GM20000 (cell line): Measurements from ENCODE around the gene MRPS26.
A peak's percentile ranks its signal among the peaks of the same experiment; 100 is the strongest.

ENCODE experiments used
- DNase-seq: peaks from one replicate; pipeline ENCODE4 v3.0.0; 2012; ENCODE audit warnings: low spot score
- CTCF ChIP-seq: IDR thresholded peaks from 2 replicates; pipeline ENCODE4 v1.5.1; 2012; ENCODE audit warnings: mild to moderate bottlenecking, control low read depth; ENCODE audit errors: extremely low read depth, missing control alignments

MRPS26 gene

GRCh38 chr20:3043322-3043721 lies 2.5 kb upstream of the MRPS26 start, which contains the start of gene GNRH2:
Gene GNRH2, plus strand, starts transcription at chr20:3043622. Its CDS starts 793 bp downstream, at chr20:3044415.
- TF ChIP-seq CTCF = no peak
- no peak for DNase-seq

- DNase-seq = no peak
- TF ChIP-seq CTCF = no peak
These were observed 1.4 kb upstream of the MRPS26 start for GRCh38 chr20:3044336-3044965.

GRCh38 chr20:3045042-3045815 lies 623 bp upstream of the MRPS26 start:
- no peak for TF ChIP-seq CTCF
- peak; percentile 88 for DNase-seq

- no peak for TF ChIP-seq CTCF
- no peak for DNase-seq
These were observed 1.0 kb downstream of the MRPS26 start for GRCh38 chr20:3046677-3047462.

- TF ChIP-seq CTCF = no peak
These were observed 1.9 kb downstream of the MRPS26 start for GRCh38 chr20:3047486-3048419.

GRCh38 chr20:3051385-3052019 lies 5.7 kb downstream of the MRPS26 start:
- DNase-seq = no peak
- TF ChIP-seq CTCF = no peak

More at GRCh38 chr20:3047486-3048419, 1.9 kb downstream of the MRPS26 start:
- DNase-seq = no peak
